Motor neuron (in vitro differentiated cells): ENCODE results near the gene MARCHF3. TPM values are rescaled to one million over a fixed set of nuclear protein-coding genes. Genes with fewer than 3 reads are reported as not detected.
"Not testable (repeated sequence)": the region's sequence is repeated elsewhere in the genome, so short reads cannot be mapped to it uniquely, and the experiment has no call there.

Source experiments
- ATAC-seq, 8 experiments: fragments of 200-7000 bp; cut with Tn5 transposase; replicated peaks in 6 of 8; 2 replicates each; pipeline ENCODE4 v1.8.0; 2021; ENCODE audit warnings: mild to moderate bottlenecking in 8 of 8, moderate library complexity in 8 of 8
- H3K27ac ChIP-seq, 2 donors: fragments of 250-450 bp; sonication (Bioruptor Pico); 2 replicates each; pipeline ENCODE4 v1.9.0; 2021; ENCODE audit warnings: antibody characterized with exemption in 2 of 2, mild to moderate bottlenecking in 2 of 2, moderate library complexity in 1 of 2
- H3K4me1 ChIP-seq, 2 donors: fragments of 250-450 bp; sonication (Bioruptor Pico); replicated peaks in 1 of 2; 2 replicates each; pipeline ENCODE4 v1.6.1; 2021; ENCODE audit warnings: antibody characterized with exemption in 2 of 2, mild to moderate bottlenecking in 2 of 2, moderate library complexity in 1 of 2
- H3K4me3 ChIP-seq, 5 donors: fragments of 250-450 bp; sonication (Bioruptor Pico); 2 replicates each; pipeline ENCODE4 v1.9.0; 2021; ENCODE audit warnings: antibody characterized with exemption in 5 of 5, mild to moderate bottlenecking in 5 of 5, moderate library complexity in 4 of 5
- WGBS, 10 experiments: fragments of 450-650 bp; shearing (Covaris generic); methylation state at CpG; one replicate each; pipeline ENCODE4 v1.0.0; 2022; 5-methylcytosine and 5-hydroxymethylcytosine counted together
- in situ Hi-C, 9 experiments: fragments of 400-800 bp; cut with MboI; loops; one replicate each; pipeline ENCODE4 v1.15.0; 2021; ENCODE audit warnings: low sequenced_read_pairs in 9 of 9, low pct_unique_long_range_greater_than_20kb in 2 of 9; ENCODE audit not compliant: unreplicated experiment in 9 of 9
- total RNA-seq, 8 experiments: library from RNA; unstranded; fragments of 300-600 nt; gene quantifications; 2 replicates each; pipeline versions ENCODE4 v1.2.3 to v1.2.4, GENCODE V29; 2022

The MARCHF3 gene
- total RNA-seq, 8 experiments from 2014 or later = 2.4 to 21.4 (median 4.4) TPM

DNA sequence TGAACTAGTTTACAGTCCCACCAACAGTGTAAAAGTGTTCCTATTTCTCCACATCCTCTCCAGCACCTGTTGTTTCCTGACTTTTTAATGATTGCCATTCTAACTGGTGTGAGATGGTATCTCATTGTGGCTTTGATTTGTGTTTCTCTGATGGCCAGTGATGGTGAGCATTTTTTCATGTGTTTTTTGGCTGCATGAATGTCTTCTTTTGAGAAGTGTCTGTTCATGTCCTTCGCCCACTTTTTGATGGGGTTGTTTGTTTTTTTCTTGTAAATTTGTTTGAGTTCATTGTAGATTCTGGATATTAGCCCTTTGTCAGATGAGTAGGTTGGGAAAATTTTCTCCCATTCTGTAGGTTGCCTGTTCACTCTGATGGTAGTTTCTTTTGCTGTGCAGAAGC is 126.0 kb downstream of the MARCHF3 start:
- H3K4me3 ChIP-seq, H3K4me1 ChIP-seq, H3K27ac ChIP-seq, ATAC-seq, in situ Hi-C loops: not testable (repeated sequence)
- WGBS, 10 experiments = no CpG with 5 or more reads among the region's 1 CpG

GRCh38 chr5:126900796-126901195 is 129.6 kb downstream of the MARCHF3 start:
- ATAC-seq = no peak
- WGBS, 10 experiments = 67 to 100% (median 93%) methylated on average over 1 to 6 of the region's 6 CpGs; no CpG with 5 or more reads in 5 of the 10 experiments
- no peak overlapping the region for H3K27ac ChIP-seq
- no peak overlapping the region for H3K4me3 ChIP-seq
- H3K4me1 ChIP-seq = peaks cover 0 to 5% of the 10 kb centered on the region in 2 donors
- in situ Hi-C loops = no loop called here

GRCh38 chr5:126899476-126899875 is 130.9 kb downstream of the MARCHF3 start:
- Histone ChIP-seq H3K4me3 (no peak overlapping the region), H3K27ac (no peak overlapping the region), H3K4me1 (peaks cover 0 to 8% of the 10 kb centered on the region in 2 donors)
- in situ Hi-C loops = no loop called here
- no peak for ATAC-seq

GRCh38 chr5:126897851-126898630 is 132.3 kb downstream of the MARCHF3 start:
- peaks cover 0 to 8% of the 10 kb centered on the region in 2 donors for H3K4me1 ChIP-seq
- in situ Hi-C loops = no loop called here
- no peak overlapping the region for H3K27ac ChIP-seq
- no peak for ATAC-seq
- H3K4me3 ChIP-seq = no peak overlapping the region
- WGBS, 10 experiments = 37 to 100% (median 92%) methylated on average over 2 to 5 of the region's 5 CpGs

DNA sequence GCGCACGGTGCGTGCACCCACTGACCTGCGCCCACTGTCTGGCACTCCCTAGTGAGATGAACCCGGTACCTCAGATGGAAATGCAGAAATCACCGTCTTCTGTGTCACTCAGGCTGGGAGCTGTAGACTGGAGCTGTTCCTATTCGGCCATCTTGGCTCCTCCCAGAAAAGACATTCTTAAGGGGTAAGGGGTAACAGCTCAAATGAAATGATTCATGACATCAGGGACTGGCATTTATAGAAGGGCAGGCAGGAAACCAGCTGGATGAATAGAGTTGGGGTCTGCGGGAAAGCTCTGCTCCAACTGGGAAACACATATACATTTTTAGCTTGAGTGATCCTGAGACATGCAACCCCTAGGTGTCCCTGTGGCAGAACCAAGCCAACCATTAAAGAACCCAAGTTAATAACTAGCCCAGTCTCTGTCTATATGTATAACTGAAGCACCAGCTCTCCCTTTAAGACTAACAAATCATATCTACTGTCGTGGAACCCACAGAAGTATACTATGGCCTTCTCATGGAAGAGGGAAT is 134.1 kb downstream of the MARCHF3 start:
- WGBS, 10 experiments = 71 to 100% (median 91%) methylated on average over 1 to 4 of the region's 9 CpGs; no CpG with 5 or more reads in 1 of the 10 experiments
- peak overlapping the region in 1 of 2 donors; percentile 56 for H3K27ac ChIP-seq

DNA sequence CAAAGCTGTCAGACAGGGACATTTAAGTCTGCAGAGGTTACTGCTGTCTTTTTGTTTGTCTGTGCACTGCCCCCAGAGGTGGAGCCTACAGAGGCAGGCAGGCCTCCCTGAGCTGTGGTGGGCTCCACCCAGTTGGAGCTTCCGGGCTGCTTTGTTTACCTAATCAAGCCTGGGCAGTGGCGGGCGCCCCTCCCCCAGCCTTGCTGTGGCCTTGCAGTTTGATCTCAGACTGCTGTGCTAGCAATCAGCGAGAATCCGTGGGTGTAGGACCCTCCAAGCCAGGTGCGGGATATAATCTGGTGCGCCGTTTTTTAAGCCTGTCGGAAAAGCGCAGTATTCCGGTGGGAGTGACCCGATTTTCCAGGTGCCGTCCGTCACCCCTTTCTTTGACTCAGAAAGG is 134.6 kb downstream of the MARCHF3 start:
- WGBS, 10 experiments = 60% methylated on average over 2 of the region's 14 CpGs; no CpG with 5 or more reads in 9 of the 10 experiments
- H3K4me3 ChIP-seq, H3K4me1 ChIP-seq, in situ Hi-C loops, ATAC-seq, H3K27ac ChIP-seq: not testable (repeated sequence)

More for the DNA sequence above, 134.1 kb downstream of the MARCHF3 start:
- in situ Hi-C loops = no loop called here
- Histone ChIP-seq H3K4me3 (no peak overlapping the region), H3K4me1 (peaks cover 0 to 8% of the 10 kb centered on the region in 2 donors)
- no peak for ATAC-seq

- H3K4me3 ChIP-seq, H3K27ac ChIP-seq, ATAC-seq, in situ Hi-C loops: not testable (repeated sequence)
- peaks cover 2 to 12% of the 10 kb centered on the region in 2 donors for H3K4me1 ChIP-seq
- no CpG with 5 or more reads among the region's 2 CpGs for WGBS, 10 experiments
Measured at GRCh38 chr5:126890414-126890813, 139.9 kb downstream of the MARCHF3 start.

- ATAC-seq = peak in 2 of 8 experiments; percentile 39 to 74
Measured at GRCh38 chr5:126888175-126888574, 142.2 kb downstream of the MARCHF3 start.

GRCh38 chr5:126884269-126884819 is 146.0 kb downstream of the MARCHF3 start:
- in situ Hi-C loops = no loop called here

More at GRCh38 chr5:126888175-126888574, 142.2 kb downstream of the MARCHF3 start:
- Histone ChIP-seq H3K4me1 (peaks cover 10 to 28% of the 10 kb centered on the region in 2 donors), H3K4me3 (no peak overlapping the region), H3K27ac (no peak overlapping the region)
- in situ Hi-C loops = no loop called here
- WGBS, 10 experiments = 60 to 100% (median 69%) methylated on average over 1 of the region's 1 CpG; no CpG with 5 or more reads in 6 of the 10 experiments

GRCh38 chr5:126883564-126884245 is 146.7 kb downstream of the MARCHF3 start:
- ATAC-seq = peak in 5 of 8 experiments; percentile 32 to 85 (median 41)
- no peak overlapping the region for H3K4me3 ChIP-seq
- 63 to 90% (median 83%) methylated on average over 1 to 2 of the region's 2 CpGs; no CpG with 5 or more reads in 1 of the 10 experiments for WGBS, 10 experiments
- in situ Hi-C loops = no loop called here
- H3K27ac ChIP-seq = no peak overlapping the region
- peaks cover 10 to 36% of the 10 kb centered on the region in 2 donors for H3K4me1 ChIP-seq

More at GRCh38 chr5:126884269-126884819, 146.0 kb downstream of the MARCHF3 start:
- H3K4me3 ChIP-seq = no peak overlapping the region
- peaks cover 10 to 34% of the 10 kb centered on the region in 2 donors for H3K4me1 ChIP-seq
- 67 to 100% (median 94%) methylated on average over 1 to 4 of the region's 5 CpGs; no CpG with 5 or more reads in 7 of the 10 experiments for WGBS, 10 experiments
- peak overlapping the region in 1 of 2 donors; percentile 14 for H3K27ac ChIP-seq
- ATAC-seq = peak in 4 of 8 experiments; percentile 18 to 70 (median 68)

DNA sequence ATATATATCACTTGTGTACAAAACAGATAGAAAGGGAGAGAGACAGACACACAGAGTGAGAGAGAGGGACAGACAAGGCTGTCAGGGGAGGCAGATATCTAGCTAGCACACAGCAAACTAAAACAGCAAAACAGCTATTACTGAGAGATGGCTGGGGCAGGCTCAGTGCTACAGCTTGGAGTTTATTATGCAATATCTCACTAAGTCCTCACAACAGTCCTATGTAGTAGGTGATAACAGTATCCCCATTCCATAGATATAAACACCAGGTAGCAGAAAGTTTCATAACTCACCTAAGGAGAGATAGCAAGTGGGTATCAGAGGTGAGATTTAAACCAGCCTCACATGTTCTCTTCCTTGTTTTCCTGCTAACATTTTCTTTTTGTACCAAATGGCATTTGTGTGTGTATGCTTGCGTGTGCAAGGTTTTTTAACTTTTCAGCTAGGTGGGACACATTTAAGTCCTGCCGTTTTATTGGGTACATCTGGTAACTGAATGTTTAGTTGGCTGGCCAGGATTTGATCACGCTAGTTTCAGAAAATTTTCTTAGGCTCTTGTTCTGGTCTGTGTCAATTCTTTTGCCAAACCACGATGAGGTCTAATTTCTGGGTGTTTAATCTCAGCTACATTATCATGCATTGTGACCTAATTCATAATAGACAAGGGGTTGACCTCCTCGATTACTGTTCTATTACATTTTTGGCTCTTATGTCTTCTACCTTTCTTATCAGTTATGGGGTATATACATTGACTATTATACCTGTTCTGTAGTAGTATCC is 148.3 kb downstream of the MARCHF3 start:
- Histone ChIP-seq H3K4me3 (no peak overlapping the region), H3K4me1 (peaks cover 21 to 35% of the 10 kb centered on the region in 2 donors), H3K27ac (no peak overlapping the region)
- 0 to 100% (median 75%) methylated on average over 1 to 5 of the region's 5 CpGs for WGBS, 10 experiments
- no peak for ATAC-seq
- in situ Hi-C loops = no loop called here

GRCh38 chr5:126878634-126879033 is 151.7 kb downstream of the MARCHF3 start:
- WGBS, 10 experiments = 68 to 100% (median 89%) methylated on average over 1 to 4 of the region's 4 CpGs; no CpG with 5 or more reads in 2 of the 10 experiments
- H3K4me1 ChIP-seq = peaks cover 37 to 50% of the 10 kb centered on the region in 2 donors
- in situ Hi-C loops = no loop called here

More at GRCh38 chr5:126878634-126879033, 151.7 kb downstream of the MARCHF3 start:
- H3K4me3 ChIP-seq = no peak overlapping the region
- no peak overlapping the region for H3K27ac ChIP-seq
- no peak for ATAC-seq
